Activated naive CD4-positive, alpha-beta T cell treated with anti-CD3 and anti-CD28 coated beads, Interleukin-2, amount 10 ng/mL, durations not matched to agents 7 days and 5 days (primary cell): ENCODE measurements around the gene PDE4B.

Experiments used
- CTCF ChIA-PET: fragments of 350-600 bp; sonication (Branson Sonifier 250); formaldehyde crosslinking; loops from one replicate; lab custom pipeline; 2021; ENCODE audit warnings: antibody characterized with exemption; lab: Charles Lee
- DNase-seq: peaks from one replicate; pipeline ENCODE4 v3.0.0-alpha.2; 2020
- H3K27ac Mint-ChIP-seq: one replicate; pipeline ENCODE4 v1.8.0; 2021; ENCODE audit warnings: mild to moderate bottlenecking, moderate library complexity, mixed read lengths
- H3K27me3 Mint-ChIP-seq: one replicate; pipeline ENCODE4 v1.8.0; 2021; ENCODE audit warnings: mild to moderate bottlenecking, mixed read lengths
- H3K36me3 Mint-ChIP-seq: one replicate; pipeline ENCODE4 v1.8.0; 2021; ENCODE audit warnings: mixed read lengths
- H3K4me1 Mint-ChIP-seq: one replicate; pipeline ENCODE4 v1.8.0; 2021; ENCODE audit warnings: mixed read lengths
- H3K4me3 Mint-ChIP-seq: one replicate; pipeline ENCODE4 v1.8.0; 2021; ENCODE audit warnings: mild to moderate bottlenecking, moderate library complexity, mixed read lengths
- H3K9me3 Mint-ChIP-seq: one replicate; pipeline ENCODE4 v1.8.0; 2021; ENCODE audit warnings: mixed read lengths

The PDE4B gene

DNA sequence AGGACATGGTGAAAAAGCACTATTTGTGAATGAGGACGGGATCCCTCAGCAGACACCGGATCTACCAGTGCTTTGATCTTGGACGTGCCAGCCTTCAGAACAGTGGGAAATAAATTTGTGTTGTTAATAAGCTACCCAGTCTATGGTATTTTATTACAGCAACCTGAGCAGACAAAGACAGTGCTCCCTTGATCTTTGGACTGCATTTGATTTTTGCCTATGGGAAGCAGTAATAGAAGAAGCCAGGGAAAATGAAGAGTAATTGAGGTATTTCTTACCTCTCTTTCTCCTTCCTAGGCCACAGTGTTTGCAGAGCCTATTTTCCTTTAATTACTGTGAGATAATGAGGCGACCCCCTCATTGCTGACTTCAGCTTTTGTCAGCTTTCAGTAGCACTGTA lies 87.9 kb downstream of the PDE4B start:
- H3K9me3 Mint-ChIP-seq = peaks cover 2% of the 10 kb centered on the region
- CTCF ChIA-PET = no interaction called here
- H3K27me3 Mint-ChIP-seq = no peaks in the 10 kb centered on the region
- no peak overlapping the region for H3K27ac Mint-ChIP-seq
- DNase-seq = no peak
- H3K4me3 Mint-ChIP-seq = no peak overlapping the region
- no peaks in the 10 kb centered on the region for H3K4me1 Mint-ChIP-seq
- no peaks in the 10 kb centered on the region for H3K36me3 Mint-ChIP-seq

- Mint-ChIP-seq H3K36me3 (no peaks in the 10 kb centered on the region), H3K9me3 (peaks cover 2% of the 10 kb centered on the region), H3K27me3 (no peaks in the 10 kb centered on the region), H3K4me3 (no peak overlapping the region), H3K4me1 (no peaks in the 10 kb centered on the region), H3K27ac (no peak overlapping the region)
- DNase-seq = no peak
- CTCF ChIA-PET = no interaction called here
Observed at GRCh38 chr1:65881067-65881594, 88.4 kb downstream of the PDE4B start.

DNA sequence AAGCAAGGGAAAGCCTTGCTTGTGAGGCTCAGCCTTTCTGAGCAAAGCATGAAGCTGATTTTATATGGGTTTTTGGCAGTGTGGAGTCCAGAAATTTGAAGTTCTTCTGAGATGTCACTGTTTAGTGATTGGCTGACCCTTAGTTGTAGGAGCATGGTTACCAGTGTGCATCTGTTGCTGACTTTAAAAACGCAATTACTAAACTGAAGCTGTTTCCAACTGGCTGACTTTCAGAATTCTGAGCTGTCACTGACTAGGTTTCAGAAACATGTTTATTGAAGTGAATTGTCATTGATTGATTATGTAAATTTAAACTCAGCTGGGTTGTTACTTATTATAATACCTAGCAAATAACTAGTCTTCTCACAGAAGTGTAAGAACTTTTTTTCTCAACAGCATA lies 89.4 kb downstream of the PDE4B start:
- Mint-ChIP-seq H3K27me3 (no peaks in the 10 kb centered on the region), H3K4me1 (no peaks in the 10 kb centered on the region), H3K4me3 (no peak overlapping the region), H3K36me3 (no peaks in the 10 kb centered on the region), H3K9me3 (peaks cover 2% of the 10 kb centered on the region), H3K27ac (no peak overlapping the region)
- CTCF ChIA-PET = no interaction called here
- DNase-seq = no peak

DNA sequence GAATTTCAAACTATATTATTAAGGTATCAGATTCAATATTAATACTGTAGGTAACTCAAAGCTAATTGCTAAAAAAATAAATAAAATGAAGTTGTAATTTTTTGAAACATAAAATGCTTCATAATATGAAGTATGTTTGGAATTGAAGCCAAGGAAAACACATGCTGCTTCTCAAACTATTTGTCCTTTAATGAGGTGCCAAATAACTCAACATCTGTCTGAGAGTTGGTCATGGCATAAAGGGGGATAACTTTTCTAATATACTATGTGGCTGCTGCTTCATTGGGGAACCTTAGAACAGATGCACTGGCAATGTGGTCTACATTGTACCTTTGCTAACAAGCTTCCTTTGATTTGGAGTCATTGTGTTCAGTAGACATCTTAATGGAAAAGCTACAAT lies 96.7 kb downstream of the PDE4B start:
- no peak overlapping the region for H3K4me3 Mint-ChIP-seq
- DNase-seq = no peak
- no peaks in the 10 kb centered on the region for H3K27me3 Mint-ChIP-seq
- H3K27ac Mint-ChIP-seq = no peak overlapping the region
- no peaks in the 10 kb centered on the region for H3K4me1 Mint-ChIP-seq
- H3K36me3 Mint-ChIP-seq = no peaks in the 10 kb centered on the region
- no peaks in the 10 kb centered on the region for H3K9me3 Mint-ChIP-seq
- CTCF ChIA-PET = interaction anchor here (0.5 kb wide), 1 partner anchor 1014 kb away, joined by 3 read pairs; no protein-coding TSS in a partner anchor

GRCh38 chr1:65890201-65890843 lies 97.6 kb downstream of the PDE4B start:
- Mint-ChIP-seq H3K4me3 (no peak overlapping the region), H3K27me3 (no peaks in the 10 kb centered on the region), H3K27ac (no peak overlapping the region), H3K4me1 (no peaks in the 10 kb centered on the region), H3K36me3 (no peaks in the 10 kb centered on the region), H3K9me3 (no peaks in the 10 kb centered on the region)
- CTCF ChIA-PET = no interaction called here
- DNase-seq = no peak

DNA sequence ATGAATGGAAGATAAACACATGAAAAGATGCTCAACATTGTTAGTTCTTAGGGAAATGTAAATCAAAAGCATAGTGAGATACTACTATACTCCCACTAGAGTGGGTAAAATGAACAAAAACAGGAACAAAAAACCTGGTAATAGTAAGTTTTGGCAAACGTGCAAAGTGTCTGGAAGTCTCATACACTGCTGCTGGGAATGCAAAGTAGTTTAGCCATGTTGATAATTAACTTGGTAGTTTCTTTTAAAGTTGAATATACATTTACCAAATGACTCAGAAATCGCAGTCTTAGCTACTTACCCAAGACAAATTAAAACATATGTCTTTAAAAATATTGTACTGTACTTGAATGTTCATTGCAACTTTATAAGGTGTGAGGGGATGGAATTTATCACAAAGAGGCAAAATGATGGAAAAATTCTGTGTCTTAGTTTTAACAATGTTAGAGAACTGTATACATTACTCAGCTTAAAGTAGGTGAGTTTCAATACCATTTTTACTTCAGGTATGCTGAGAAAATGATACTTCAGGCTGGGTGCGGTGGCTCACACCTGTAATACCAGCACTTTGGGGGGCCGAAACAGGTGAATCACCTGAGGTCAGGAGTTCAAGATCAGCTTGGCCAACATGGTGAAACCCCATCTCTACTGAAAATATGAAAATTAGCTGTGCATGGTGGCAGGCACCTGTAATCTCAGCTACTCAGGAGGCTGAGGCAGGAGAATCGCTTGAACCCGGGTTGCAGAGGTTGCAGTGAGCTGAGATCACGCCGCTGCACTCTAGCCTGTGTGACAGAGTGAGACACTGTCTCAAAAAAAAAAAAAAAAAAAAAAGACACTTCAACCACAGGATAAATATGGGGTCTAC lies 102.3 kb downstream of the PDE4B start:
- Mint-ChIP-seq H3K9me3 (no peaks in the 10 kb centered on the region), H3K4me3 (no peak overlapping the region), H3K27ac (no peak overlapping the region), H3K36me3 (no peaks in the 10 kb centered on the region), H3K4me1 (no peaks in the 10 kb centered on the region), H3K27me3 (no peaks in the 10 kb centered on the region)
- DNase-seq = no peak
- CTCF ChIA-PET = no interaction called here

- DNase-seq = no peak
- no peak overlapping the region for H3K27ac Mint-ChIP-seq
- no peaks in the 10 kb centered on the region for H3K4me1 Mint-ChIP-seq
- no peaks in the 10 kb centered on the region for H3K27me3 Mint-ChIP-seq
- no peak overlapping the region for H3K4me3 Mint-ChIP-seq
- CTCF ChIA-PET = no interaction called here
- no peaks in the 10 kb centered on the region for H3K9me3 Mint-ChIP-seq
- no peaks in the 10 kb centered on the region for H3K36me3 Mint-ChIP-seq
Observed at GRCh38 chr1:65896721-65897120, 104.0 kb downstream of the PDE4B start.

DNA sequence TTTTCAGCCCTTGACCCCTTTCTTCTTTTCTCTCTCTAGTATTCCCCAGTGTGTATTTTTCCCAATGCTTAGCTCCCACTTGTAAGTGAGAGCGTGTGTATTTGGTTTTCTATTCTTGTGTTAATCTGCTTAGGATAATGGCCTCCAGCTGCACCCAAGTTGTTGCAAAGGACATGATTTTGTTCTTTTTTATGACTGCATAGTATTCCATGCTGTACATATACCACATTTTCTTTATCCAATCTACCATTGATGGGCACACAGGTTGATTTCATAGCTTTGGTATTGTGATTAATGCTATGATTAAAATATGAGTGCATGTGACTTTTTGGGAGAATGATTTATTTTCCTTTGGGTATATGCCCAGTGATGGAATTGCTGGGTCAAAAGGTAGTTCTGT lies 104.8 kb downstream of the PDE4B start:
- H3K36me3 Mint-ChIP-seq = no peaks in the 10 kb centered on the region
- CTCF ChIA-PET = no interaction called here
- H3K27ac Mint-ChIP-seq = no peak overlapping the region

DNA sequence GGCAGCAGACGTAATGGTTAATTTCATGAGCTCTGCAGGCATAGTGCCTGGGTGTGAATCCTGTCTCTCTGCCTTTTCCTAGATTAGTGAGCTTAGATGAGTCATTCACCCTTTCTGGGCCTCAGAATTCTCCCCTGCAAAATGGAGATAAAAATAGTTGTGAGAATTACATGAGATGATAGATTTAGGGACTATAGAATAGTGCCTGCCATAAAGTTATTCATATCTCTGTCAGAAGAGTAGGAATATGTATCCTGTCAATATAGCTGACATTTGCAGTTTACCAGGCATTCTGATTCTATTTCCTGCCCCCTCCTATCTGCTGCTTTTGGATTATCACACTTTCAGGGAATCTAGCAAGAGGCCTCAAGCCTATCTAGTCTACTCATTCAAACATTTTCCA lies 112.0 kb downstream of the PDE4B start:
- no peaks in the 10 kb centered on the region for H3K36me3 Mint-ChIP-seq
- no peaks in the 10 kb centered on the region for H3K4me1 Mint-ChIP-seq
- CTCF ChIA-PET = interaction anchor here (0.6 kb wide), 1 partner anchor 31 kb away, joined by 4 read pairs; no protein-coding TSS in a partner anchor
- no peaks in the 10 kb centered on the region for H3K9me3 Mint-ChIP-seq
- no peak overlapping the region for H3K4me3 Mint-ChIP-seq
- no peak overlapping the region for H3K27ac Mint-ChIP-seq
- H3K27me3 Mint-ChIP-seq = no peaks in the 10 kb centered on the region
- DNase-seq = no peak

More for the DNA sequence above, 104.8 kb downstream of the PDE4B start:
- no peak for DNase-seq
- H3K27me3 Mint-ChIP-seq = no peaks in the 10 kb centered on the region
- H3K9me3 Mint-ChIP-seq = no peaks in the 10 kb centered on the region
- no peak overlapping the region for H3K4me3 Mint-ChIP-seq
- no peaks in the 10 kb centered on the region for H3K4me1 Mint-ChIP-seq

DNA sequence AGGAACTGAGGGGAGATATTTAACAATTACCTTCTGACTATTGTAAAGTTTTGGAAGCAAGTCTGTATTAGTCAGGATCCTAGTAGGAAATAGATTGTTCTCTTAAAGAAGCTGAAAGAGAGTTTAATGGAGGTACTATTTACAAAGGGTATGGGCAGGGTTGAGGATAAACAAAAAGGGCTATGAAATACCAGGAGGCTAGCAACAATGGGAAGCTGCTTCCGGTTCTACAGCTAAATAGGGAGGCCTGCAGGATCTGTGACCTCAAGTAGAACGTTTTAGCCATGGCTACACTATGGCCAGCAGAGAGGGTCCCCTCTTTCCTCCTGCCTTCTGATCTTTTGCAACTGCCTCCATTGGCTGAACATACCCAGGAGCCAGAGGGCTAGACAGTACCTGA lies 117.7 kb downstream of the PDE4B start:
- Mint-ChIP-seq H3K27ac (no peak overlapping the region), H3K36me3 (no peaks in the 10 kb centered on the region), H3K4me1 (no peaks in the 10 kb centered on the region), H3K4me3 (no peak overlapping the region), H3K27me3 (peaks cover 4% of the 10 kb centered on the region), H3K9me3 (no peaks in the 10 kb centered on the region)
- no peak for DNase-seq
- CTCF ChIA-PET = no interaction called here

DNA sequence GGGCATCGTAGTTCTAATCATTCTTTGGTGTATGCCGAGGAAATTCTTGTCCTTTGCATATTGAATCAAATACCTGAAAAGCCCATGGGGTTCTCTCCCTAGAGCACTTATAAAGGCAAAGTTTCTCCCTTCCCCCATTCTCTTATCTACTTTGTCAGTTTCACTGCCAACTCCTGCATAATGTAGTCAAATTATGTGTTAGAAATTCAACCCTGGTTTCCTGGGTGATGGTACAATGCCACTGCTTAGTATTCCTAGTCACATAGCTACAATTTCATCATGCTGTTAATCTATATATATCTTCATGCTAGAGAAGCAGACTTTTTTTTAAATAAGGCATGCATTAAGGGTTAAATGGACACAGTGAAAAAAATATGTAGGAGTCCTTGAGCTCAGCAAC lies 119.0 kb downstream of the PDE4B start:
- H3K4me1 Mint-ChIP-seq = no peaks in the 10 kb centered on the region
- DNase-seq = no peak
- H3K27me3 Mint-ChIP-seq = peaks cover 4% of the 10 kb centered on the region
- H3K36me3 Mint-ChIP-seq = no peaks in the 10 kb centered on the region
- CTCF ChIA-PET = interaction anchor here (0.7 kb wide), 1 partner anchor 330 kb away, joined by 6 read pairs; no protein-coding TSS in a partner anchor
- H3K27ac Mint-ChIP-seq = no peak overlapping the region
- no peak overlapping the region for H3K4me3 Mint-ChIP-seq
- H3K9me3 Mint-ChIP-seq = no peaks in the 10 kb centered on the region

DNA sequence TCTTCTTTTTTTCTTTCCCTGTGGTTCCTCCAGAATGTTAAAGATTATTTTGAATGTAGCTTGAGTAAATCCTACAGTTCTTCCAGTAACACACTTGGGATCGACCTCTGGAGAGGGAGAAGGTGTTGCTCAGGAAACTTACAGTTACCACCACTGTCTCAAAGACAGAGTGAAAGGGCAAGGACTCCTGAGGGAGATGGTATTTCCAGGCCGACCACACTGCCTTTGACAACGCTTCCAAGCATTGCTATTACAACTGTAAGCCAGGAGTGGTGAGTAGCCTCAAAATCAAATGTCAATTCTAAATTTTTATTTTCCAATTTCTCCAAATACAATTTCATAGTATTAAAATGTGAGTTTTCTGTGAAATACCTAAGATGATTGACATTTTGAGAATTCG lies 125.9 kb downstream of the PDE4B start:
- Mint-ChIP-seq H3K4me1 (no peaks in the 10 kb centered on the region), H3K9me3 (no peaks in the 10 kb centered on the region), H3K4me3 (no peak overlapping the region), H3K27ac (no peak overlapping the region), H3K27me3 (peaks cover 4% of the 10 kb centered on the region), H3K36me3 (no peaks in the 10 kb centered on the region)
- CTCF ChIA-PET = interaction anchor here (0.6 kb wide), 1 partner anchor 623 kb away, joined by 3 read pairs; no protein-coding TSS in a partner anchor
- DNase-seq = no peak

GRCh38 chr1:65921446-65921845 lies 128.8 kb downstream of the PDE4B start:
- DNase-seq = no peak
- Mint-ChIP-seq H3K9me3 (no peaks in the 10 kb centered on the region), H3K4me3 (no peak overlapping the region), H3K27me3 (no peaks in the 10 kb centered on the region), H3K27ac (no peak overlapping the region), H3K36me3 (no peaks in the 10 kb centered on the region), H3K4me1 (no peaks in the 10 kb centered on the region)
- CTCF ChIA-PET = no interaction called here

DNA sequence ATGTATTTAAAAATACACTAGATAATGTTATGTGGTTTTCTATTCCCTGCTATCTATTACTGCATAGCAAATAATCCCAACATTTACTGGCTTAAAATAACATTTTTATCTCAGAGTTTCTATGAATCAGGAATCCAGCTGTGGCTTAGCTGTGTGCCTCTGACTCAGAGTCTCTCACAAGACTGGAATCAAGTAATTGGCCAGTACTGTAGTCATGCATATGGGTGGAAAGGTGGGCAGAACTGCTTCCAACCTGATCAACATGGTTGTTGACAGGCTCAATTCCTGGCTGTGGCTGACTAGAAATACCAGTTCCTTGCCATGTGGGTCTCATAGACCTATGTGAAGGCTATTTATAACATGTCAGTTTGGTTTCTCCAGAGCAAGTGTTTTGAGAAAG lies 131.8 kb downstream of the PDE4B start:
- no peaks in the 10 kb centered on the region for H3K4me1 Mint-ChIP-seq
- no peaks in the 10 kb centered on the region for H3K9me3 Mint-ChIP-seq
- CTCF ChIA-PET = no interaction called here
- no peak for DNase-seq
- no peaks in the 10 kb centered on the region for H3K27me3 Mint-ChIP-seq
- no peaks in the 10 kb centered on the region for H3K36me3 Mint-ChIP-seq
- no peak overlapping the region for H3K4me3 Mint-ChIP-seq
- no peak overlapping the region for H3K27ac Mint-ChIP-seq

- H3K4me3 Mint-ChIP-seq = no peak overlapping the region
- H3K27me3 Mint-ChIP-seq = peaks cover 9% of the 10 kb centered on the region
- H3K4me1 Mint-ChIP-seq = no peaks in the 10 kb centered on the region
- DNase-seq = no peak
- CTCF ChIA-PET = no interaction called here
- no peak overlapping the region for H3K27ac Mint-ChIP-seq
- H3K36me3 Mint-ChIP-seq = no peaks in the 10 kb centered on the region
- no peaks in the 10 kb centered on the region for H3K9me3 Mint-ChIP-seq
Observed at GRCh38 chr1:65938506-65938905, 145.8 kb downstream of the PDE4B start.
